SJCRH30 (cell line): Measurements from ENCODE around the gene ZNF331. TPM values are rescaled to one million over a fixed set of nuclear protein-coding genes. Genes with fewer than 3 reads are reported as not detected.
"Not testable (repeated sequence)": the region's sequence is repeated elsewhere in the genome, so short reads cannot be mapped to it uniquely, and the experiment has no call there.

Source experiments
- DNase-seq, 2 experiments: peaks; one replicate each; pipeline ENCODE4 v3.0.0-alpha.2; 2015 to 2020
- H3K27ac ChIP-seq: fragments of 250-450 bp; sonication (Bioruptor Pico); 2 replicates; pipeline ENCODE4 v1.5.1; 2020; ENCODE audit warnings: mild to moderate bottlenecking, moderate library complexity
- H3K27me3 ChIP-seq: fragments of 250-450 bp; sonication (Bioruptor Pico); 2 replicates; pipeline ENCODE4 v1.5.1; 2020; ENCODE audit warnings: mild to moderate bottlenecking, moderate library complexity
- H3K36me3 ChIP-seq: fragments of 250-450 bp; sonication (Bioruptor Pico); 2 replicates; pipeline ENCODE4 v1.5.1; 2020; ENCODE audit warnings: mild to moderate bottlenecking, moderate library complexity
- H3K4me1 ChIP-seq: fragments of 250-450 bp; sonication (Bioruptor Pico); 2 replicates; pipeline ENCODE4 v1.5.1; 2020; ENCODE audit warnings: mild to moderate bottlenecking, moderate library complexity
- H3K4me3 ChIP-seq: fragments of 250-450 bp; sonication (Bioruptor Pico); 2 replicates; pipeline ENCODE4 v1.5.1; 2020; ENCODE audit warnings: mild to moderate bottlenecking, moderate library complexity
- H3K9me3 ChIP-seq: fragments of 250-450 bp; sonication (Bioruptor Pico); replicated peaks from 2 replicates; pipeline ENCODE4 v1.5.1; 2020; ENCODE audit warnings: mild to moderate bottlenecking, moderate library complexity
- total RNA-seq: library from RNA; depleted of rRNA; stranded (reverse); fragments of >200 nt; shearing (Covaris generic); gene quantifications from 2 replicates; pipeline ENCODE4 v1.2.3, GENCODE V29; 2014

ZNF331 gene
- total RNA-seq, 1 experiment from 2014 or later, result 20.5 TPM

DNA sequence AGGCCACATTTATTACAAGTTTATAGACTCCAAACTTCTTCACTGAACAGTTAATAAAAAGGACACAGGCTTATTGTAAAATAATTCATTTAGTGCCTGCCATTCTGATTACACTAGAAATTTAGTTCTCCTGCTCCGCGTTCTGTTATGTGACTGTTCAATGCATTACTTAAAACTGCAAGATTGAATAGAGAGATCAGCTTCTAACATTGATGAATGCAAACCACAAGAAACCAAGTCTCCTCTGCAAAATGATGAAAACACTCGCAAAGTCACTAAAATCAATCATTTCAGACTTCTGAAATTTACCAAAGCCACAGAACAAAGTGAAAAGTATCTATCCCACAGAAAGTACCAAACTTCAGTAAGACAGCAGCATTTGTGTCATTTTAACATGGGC lies 22.9 kb upstream of the ZNF331 start:
- not testable (repeated sequence) for H3K4me3 ChIP-seq, H3K27me3 ChIP-seq, H3K27ac ChIP-seq, H3K36me3 ChIP-seq, H3K9me3 ChIP-seq, DNase-seq, H3K4me1 ChIP-seq

DNA sequence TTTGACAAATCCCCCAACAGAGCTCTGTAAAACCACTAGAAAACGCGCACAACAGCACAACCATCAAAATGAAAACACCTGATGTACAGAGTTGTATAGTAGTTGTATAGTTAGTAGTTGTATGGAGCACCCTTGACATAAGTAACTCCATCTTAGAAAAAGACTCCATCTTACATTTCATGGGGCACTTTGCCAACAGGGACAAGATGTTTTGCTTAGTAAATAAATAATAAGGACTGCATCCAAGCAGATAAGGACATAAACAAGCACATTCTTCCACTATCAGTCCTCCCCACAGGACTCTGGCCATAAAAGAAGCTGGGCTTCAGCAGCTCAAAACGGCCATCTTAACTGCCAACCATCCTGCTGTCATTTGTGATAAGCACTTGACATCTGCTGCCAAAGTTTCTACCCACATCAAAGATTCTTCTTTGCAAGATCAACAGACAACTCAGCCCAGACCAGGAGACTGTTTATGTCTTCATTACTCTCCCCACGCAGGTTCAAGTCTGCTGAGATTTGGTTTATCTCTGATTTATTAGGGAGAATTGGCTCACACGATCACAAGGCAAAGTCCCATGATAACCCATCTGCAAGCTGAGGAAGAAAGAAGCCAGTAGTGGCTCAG lies 20.7 kb upstream of the ZNF331 start:
- H3K4me1 ChIP-seq, result no peaks in the 10 kb centered on the region
- no peaks in the 10 kb centered on the region for H3K36me3 ChIP-seq
- no peak overlapping the region for H3K27ac ChIP-seq
- DNase-seq, result no peak
- H3K9me3 ChIP-seq, result no peaks in the 10 kb centered on the region
- no peak overlapping the region for H3K4me3 ChIP-seq
- H3K27me3 ChIP-seq, result no peaks in the 10 kb centered on the region

DNA sequence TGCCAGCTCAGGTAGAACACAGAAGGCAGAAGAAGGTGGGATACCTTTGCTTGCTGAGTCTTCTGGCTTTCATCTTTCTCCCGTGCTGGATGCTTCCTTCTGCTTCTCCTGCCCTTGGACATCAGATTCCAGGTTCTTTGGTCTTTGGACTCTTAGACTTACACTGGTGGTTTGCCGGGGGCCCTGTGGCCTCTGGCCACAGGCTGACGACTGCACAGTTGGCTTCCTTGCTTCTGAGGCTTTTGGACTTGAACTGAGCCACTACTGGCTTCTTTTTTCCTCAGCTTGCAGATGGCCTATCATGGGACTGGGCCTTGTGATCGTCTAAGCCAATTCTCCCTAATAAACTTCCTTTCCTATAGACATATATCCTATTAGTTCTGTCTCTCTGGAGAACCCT lies 19.8 kb upstream of the ZNF331 start:
- no peak for DNase-seq
- Histone ChIP-seq H3K9me3 (no peaks in the 10 kb centered on the region), H3K36me3 (peaks cover 3% of the 10 kb centered on the region), H3K4me1 (no peaks in the 10 kb centered on the region), H3K27me3 (no peaks in the 10 kb centered on the region), H3K4me3 (no peak overlapping the region), H3K27ac (no peak overlapping the region)

DNA sequence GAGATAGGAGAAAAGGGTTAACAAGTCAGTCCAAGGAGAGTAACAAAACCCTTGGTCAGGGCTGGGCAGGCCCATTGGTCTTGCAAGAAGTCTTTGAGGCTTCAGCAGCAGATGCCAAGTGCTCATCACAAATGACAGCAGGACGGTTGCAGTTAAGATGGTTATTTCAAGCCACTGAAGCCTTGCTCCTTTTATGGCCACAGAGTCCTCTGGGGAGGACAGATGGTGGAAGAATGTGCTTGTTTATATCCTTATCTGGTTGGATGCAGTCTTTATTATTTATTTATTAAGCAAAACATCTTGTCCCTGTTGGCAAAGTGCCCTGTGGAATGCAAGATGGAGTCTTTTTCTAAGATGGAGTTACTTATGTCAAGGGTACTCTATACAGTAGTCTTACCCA lies 19.2 kb upstream of the ZNF331 start:
- Histone ChIP-seq H3K4me3 (no peak overlapping the region), H3K36me3 (peaks cover 8% of the 10 kb centered on the region), H3K4me1 (no peaks in the 10 kb centered on the region), H3K9me3 (no peaks in the 10 kb centered on the region), H3K27ac (no peak overlapping the region), H3K27me3 (no peaks in the 10 kb centered on the region)
- DNase-seq, result no peak

DNA sequence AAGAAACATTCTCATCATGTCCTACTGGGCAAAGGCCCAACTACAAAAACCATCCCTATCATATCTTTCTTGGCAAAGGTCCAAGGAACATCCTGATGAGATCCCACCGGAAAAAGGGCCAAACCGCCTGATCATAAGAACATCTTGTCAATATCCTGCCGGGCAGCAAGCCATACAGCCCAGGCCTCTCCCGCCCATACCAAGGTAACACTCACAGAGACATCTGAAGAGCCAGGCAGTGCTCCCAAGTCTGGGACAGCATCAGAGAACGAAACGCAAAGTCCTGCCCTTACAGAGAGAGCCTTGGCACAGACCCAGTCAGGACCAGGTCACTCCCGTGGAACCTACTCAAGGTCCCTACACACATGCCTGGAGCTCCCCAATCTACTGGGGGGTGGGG lies 18.5 kb upstream of the ZNF331 start:
- no peak for DNase-seq
- Histone ChIP-seq H3K9me3 (no peaks in the 10 kb centered on the region), H3K27ac (no peak overlapping the region), H3K36me3 (peaks cover 12% of the 10 kb centered on the region), H3K27me3 (no peaks in the 10 kb centered on the region), H3K4me3 (no peak overlapping the region), H3K4me1 (no peaks in the 10 kb centered on the region)

DNA sequence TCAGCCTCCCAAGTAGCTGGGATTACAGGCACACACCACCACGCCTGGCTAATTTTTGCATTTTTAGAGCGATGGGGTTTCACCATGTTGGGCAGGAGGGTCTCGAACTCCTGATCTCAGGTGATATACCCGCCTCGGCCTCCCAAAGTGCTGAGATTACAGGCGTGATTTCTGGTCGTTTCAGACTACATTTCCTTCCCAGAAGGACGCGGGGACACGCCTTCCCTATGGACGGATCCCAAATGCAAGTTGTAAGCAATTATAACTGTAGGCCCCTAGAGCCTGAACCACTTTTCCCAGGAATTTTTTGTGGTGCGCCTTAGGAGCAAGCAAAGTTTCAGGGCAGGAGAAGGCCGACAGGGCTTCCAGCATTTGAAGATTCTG lies 17.8 kb upstream of the ZNF331 start:
- Histone ChIP-seq H3K9me3 (no peaks in the 10 kb centered on the region), H3K27me3 (no peaks in the 10 kb centered on the region), H3K27ac (peak overlapping the region; percentile 74), H3K4me3 (peak overlapping the region; percentile 75), H3K36me3 (peaks cover 12% of the 10 kb centered on the region), H3K4me1 (no peaks in the 10 kb centered on the region)
- no peak for DNase-seq

DNA sequence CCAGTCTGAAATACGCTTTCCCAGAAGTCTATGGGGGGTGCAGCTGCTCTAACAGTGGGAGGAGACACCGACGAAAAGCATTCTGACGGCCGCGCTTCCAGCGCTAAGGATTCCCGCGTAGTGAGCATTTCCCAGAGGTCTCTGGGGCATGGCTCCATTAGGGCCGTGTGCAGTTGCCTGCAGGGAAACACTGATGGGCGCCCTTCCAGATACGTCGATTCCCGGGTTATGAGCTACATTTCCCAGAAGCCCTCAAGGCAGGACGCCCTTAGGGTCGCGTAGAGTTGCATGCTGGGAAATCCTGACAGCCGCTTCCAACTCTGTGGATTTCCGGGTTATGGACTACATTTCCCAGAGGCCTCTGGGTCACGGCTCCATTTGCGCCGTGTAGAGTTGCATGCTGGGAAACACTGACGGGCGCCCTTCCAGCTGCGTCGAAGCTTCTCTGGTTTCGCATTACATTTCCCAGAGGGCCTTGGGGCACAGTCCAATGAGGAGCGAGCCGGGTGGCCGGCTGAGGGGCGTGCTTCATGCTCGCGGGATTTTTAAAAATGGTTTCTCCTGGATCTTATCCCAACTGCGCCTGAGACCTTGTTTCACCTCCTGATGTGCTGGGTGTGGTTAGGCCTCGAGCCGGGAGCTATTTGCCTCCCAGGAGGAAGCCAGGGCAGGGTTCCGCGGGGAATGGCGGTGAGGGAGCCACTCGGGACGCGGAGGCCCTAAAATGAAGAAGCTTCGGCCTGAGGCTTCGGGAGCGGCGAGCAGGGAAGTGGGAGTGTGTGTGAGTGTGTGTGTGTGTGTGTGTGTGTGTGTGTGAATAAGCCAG lies 17.2 kb upstream of the ZNF331 start:
- H3K27ac ChIP-seq, result peak overlapping the region; percentile 74
- peaks cover 6% of the 10 kb centered on the region for H3K9me3 ChIP-seq
- DNase-seq, result peak; percentile 98 to 99
- no peaks in the 10 kb centered on the region for H3K27me3 ChIP-seq
- no peaks in the 10 kb centered on the region for H3K4me1 ChIP-seq
- H3K36me3 ChIP-seq, result peaks cover 16% of the 10 kb centered on the region
- peak overlapping the region; percentile 75 for H3K4me3 ChIP-seq

DNA sequence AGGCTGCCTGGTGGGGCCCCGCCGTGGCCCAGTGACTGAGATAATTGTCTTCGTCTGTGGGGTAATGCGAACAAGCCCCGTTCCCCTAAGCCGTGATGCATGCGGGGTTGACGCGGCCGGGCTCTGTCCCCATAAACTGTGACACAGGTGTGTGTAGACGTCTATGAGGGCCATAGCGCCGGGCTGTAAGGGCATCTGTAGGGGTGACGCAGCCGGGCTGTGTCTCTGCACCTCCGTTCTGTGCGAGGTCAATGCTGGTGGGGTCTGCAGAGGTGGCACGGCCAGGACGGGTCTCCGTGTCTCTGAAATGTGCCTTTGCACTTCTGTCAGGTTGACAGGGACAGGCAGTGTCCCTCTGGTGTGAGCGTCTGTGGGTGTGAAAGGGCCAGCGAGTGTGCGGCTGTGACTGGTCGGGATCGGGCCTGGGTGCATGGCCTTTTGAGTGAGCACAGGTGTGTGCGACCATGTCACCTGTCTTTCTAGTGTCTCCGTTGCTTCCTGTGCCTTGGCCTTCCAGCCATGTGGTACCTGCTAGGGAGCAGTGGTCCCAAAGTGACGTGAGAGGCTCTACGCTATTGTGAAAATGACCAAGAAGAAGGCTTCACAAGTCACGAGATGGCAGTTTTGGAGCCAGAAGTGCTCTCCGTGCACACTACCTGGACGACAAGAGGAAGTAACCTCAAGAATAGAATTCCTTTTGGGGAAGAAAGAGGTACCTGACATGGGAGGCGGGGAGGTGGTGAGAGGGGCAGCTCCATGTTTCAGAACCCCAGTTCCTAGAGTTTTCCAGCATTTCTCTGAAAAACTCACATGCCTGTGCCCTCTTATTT lies 16.4 kb upstream of the ZNF331 start:
- H3K27ac ChIP-seq, result peak overlapping the region; percentile 74
- no peak for DNase-seq

DNA sequence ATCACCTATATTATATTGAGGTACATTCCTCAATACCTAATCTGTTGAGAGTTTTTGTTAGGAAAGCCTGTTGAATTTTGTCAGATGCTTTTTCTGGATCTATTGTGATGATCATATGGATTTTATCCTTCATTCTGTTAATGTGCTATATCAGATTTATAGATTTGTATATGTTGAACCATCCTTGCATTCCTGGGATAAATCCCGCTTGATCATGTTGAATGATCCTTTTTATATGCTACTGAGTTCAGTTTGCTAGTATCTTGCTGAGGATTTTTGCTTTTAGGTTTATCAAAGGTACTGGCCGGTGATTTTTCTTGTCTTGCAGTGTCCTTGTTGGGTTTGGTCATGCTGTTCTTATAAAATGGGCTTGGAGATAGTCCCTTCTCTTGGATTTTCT lies 12.0 kb upstream of the ZNF331 start:
- H3K27me3 ChIP-seq, result no peaks in the 10 kb centered on the region
- no peak for DNase-seq
- peaks cover 43% of the 10 kb centered on the region for H3K36me3 ChIP-seq
- no peak overlapping the region for H3K27ac ChIP-seq
- no peaks in the 10 kb centered on the region for H3K4me1 ChIP-seq
- peaks cover 12% of the 10 kb centered on the region for H3K9me3 ChIP-seq
- no peak overlapping the region for H3K4me3 ChIP-seq

More for the DNA sequence above, 16.4 kb upstream of the ZNF331 start:
- Histone ChIP-seq H3K4me3 (peak overlapping the region; percentile 75), H3K9me3 (peaks cover 12% of the 10 kb centered on the region), H3K4me1 (no peaks in the 10 kb centered on the region), H3K36me3 (peaks cover 21% of the 10 kb centered on the region), H3K27me3 (no peaks in the 10 kb centered on the region)

DNA sequence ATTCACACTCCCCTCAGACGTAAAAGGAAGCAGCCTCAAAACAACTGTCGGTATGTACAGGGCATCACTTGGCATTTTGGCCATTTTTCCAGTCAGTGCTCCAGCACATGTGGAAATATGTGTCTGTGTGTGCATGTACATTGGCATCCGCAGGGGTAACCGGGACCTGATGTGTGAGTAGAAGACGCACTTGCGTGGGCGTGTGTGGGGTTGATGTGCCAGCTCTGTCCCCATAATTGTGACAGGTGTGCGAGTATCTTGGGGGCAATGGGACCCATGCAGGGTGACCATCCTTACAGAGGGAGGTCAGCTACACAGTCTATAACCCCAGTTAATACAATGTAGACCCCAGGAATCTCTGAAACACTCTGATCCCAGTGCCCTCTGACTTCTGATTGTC lies 7.3 kb upstream of the ZNF331 start:
- Histone ChIP-seq H3K4me3 (no peak overlapping the region), H3K4me1 (no peaks in the 10 kb centered on the region), H3K27me3 (no peaks in the 10 kb centered on the region), H3K9me3 (peaks cover 7% of the 10 kb centered on the region), H3K27ac (no peak overlapping the region), H3K36me3 (peaks cover 43% of the 10 kb centered on the region)
- DNase-seq, result no peak

DNA sequence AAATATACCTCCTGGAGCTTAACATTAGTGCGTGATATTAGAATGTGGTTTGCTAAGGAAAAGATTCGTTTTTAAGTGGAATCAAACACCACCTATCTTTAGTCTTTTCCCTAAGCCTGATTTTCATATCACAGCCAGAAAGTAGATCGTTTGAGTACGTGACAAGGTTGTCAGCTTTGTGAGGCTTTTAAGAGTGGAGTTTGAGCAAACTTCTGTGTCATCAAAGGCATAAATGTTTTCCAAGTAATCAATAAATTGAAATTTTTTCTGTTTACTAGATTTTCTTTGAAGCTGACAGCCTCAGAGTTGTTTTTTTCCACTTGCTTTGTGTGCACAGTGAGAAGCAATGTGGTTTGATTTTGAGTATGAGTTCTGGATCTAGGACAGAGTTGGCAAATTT lies 6.5 kb upstream of the ZNF331 start:
- H3K27me3 ChIP-seq, result no peaks in the 10 kb centered on the region
- H3K4me3 ChIP-seq, result no peak overlapping the region
- no peak for DNase-seq
- no peaks in the 10 kb centered on the region for H3K9me3 ChIP-seq
- peaks cover 44% of the 10 kb centered on the region for H3K36me3 ChIP-seq
- H3K27ac ChIP-seq, result no peak overlapping the region
- H3K4me1 ChIP-seq, result no peaks in the 10 kb centered on the region

DNA sequence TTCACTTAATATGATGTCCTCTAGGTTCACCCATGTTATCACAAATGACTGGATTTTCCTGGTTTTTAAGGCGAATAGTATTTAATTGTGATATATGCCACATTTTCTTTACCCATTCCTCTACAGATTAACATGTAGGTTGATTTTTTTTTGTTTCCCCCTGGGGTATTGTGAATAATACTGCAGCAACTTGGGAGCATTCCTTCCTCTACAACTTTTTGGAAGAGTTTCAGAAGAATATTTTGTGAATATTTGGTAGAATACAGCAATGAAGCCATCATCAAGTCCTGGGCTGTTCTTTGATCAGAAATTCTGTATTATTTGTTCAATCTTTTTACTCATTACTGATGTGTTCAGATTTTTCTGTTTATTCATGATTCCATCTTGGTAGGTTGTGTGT lies 5.6 kb upstream of the ZNF331 start:
- no peaks in the 10 kb centered on the region for H3K4me1 ChIP-seq
- no peak overlapping the region for H3K27ac ChIP-seq
- no peak overlapping the region for H3K4me3 ChIP-seq
- DNase-seq, result no peak
- H3K9me3 ChIP-seq, result no peaks in the 10 kb centered on the region
- H3K36me3 ChIP-seq, result peaks cover 43% of the 10 kb centered on the region
- no peaks in the 10 kb centered on the region for H3K27me3 ChIP-seq

DNA sequence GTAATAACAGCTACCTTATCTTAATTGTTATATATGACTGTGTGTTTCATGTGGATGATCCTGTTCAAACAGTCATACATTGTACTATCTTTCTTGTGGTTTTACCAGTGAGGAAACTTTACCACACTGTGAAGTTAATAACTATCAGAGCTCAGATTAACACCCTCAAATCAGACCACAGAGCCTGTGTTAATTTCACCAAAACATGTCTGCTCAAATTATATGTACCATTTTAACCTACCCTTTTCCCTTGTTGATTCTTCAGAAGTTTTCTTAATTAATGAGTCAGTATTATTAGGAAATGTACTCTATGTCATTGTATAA lies 1.8 kb upstream of the ZNF331 start:
- DNase-seq, result no peak
- no peaks in the 10 kb centered on the region for H3K27me3 ChIP-seq
- peaks cover 39% of the 10 kb centered on the region for H3K36me3 ChIP-seq
- no peaks in the 10 kb centered on the region for H3K4me1 ChIP-seq
- H3K4me3 ChIP-seq, result no peak overlapping the region
- H3K27ac ChIP-seq, result no peak overlapping the region
- no peaks in the 10 kb centered on the region for H3K9me3 ChIP-seq

DNA sequence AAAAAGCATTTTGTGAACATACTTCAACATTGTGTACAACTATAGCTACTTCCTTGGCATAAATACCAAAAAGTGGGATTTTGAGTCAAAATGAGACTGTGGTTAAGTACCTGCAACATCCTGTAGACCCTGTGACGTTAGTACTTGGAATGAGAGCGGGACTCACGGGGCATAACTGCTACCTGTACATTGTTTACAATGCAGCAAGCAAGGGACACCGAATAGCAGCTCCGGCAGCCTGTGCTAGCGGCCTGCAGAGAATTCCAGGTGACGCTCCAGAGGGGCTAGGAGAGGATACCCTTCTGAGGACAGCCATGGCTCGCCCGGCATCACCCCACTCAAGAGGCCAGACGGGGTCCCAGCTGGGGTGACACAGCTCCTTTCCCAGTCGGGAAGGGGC lies 824 bp upstream of the ZNF331 start:
- Histone ChIP-seq H3K4me3 (peak overlapping the region; percentile 68), H3K27ac (peak overlapping the region; percentile 59), H3K36me3 (peaks cover 39% of the 10 kb centered on the region), H3K27me3 (no peaks in the 10 kb centered on the region), H3K4me1 (no peaks in the 10 kb centered on the region), H3K9me3 (no peaks in the 10 kb centered on the region)
- DNase-seq, result no peak

DNA sequence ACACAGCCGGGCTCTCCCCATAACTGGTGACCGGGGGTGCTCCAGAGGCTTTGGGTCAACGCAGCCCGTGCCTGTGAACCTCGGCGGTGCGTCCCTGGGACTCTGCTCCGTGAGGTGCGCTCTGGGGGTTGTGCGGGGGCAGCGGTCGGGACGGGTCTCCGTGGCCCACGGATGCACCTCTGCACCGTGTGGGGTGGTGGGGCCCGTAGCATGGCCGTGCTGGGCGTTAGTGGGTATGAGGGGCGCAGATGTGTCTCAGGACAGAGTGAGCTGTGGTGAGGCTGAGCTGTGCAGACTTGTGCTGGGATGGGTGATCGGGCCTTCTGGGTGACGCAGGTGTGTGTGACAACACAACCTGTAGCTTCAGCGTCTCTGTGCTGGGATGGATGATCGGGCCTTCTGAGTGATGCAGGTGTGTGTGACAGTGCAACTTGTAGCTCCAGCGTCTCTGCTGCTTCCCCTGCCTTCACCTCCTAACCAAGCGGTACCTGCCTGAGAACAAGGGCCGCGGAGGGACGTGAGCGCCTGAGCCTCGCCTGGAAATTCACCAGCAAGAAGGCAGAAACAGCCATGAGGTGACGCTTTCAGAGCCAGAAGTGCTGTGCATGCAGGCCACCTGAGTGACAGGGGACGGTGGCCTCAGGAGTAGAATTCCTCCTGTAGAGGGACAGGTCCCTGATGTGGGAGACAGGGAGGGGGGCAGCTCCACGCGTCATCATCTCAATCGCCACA lies 599 bp downstream of the ZNF331 start:
- Histone ChIP-seq H3K9me3 (no peaks in the 10 kb centered on the region), H3K27me3 (no peaks in the 10 kb centered on the region), H3K27ac (peak overlapping the region; percentile 59), H3K36me3 (peaks cover 42% of the 10 kb centered on the region), H3K4me3 (peak overlapping the region; percentile 68), H3K4me1 (no peaks in the 10 kb centered on the region)
- no peak for DNase-seq
